GM12878 (cell line): ENCODE results near the gene VMAC. TPM values are rescaled to one million over a fixed set of nuclear protein-coding genes. Genes with fewer than 3 reads are reported as not detected.

Experiments used
- ATAC-seq: fragments of 200-7000 bp; cut with Tn5 transposase; 3 replicates; pipeline ENCODE4 v1.9.1; 2020; ENCODE audit warnings: mild to moderate bottlenecking, moderate library complexity
- BruUV-seq: library from RNA; stranded (reverse); fragments of 400-500 nt; replicated peaks from 2 replicates; lab custom pipeline; 2021; lab: Mats Ljungman, UMichigan
- CTCF ChIA-PET: fragments of 300-600 bp; sonication (Branson Sonifier 250); formaldehyde crosslinking; extraction: SDS; loops from one replicate; lab custom pipeline; 2021; ENCODE audit warnings: inconsistent platforms; lab: Yijun Ruan, JAX
- POLR2A ChIA-PET: fragments of 350-600 bp; formaldehyde crosslinking; extraction: SDS; loops from one replicate; lab custom pipeline; 2021; ENCODE audit warnings: inconsistent platforms; lab: Charles Lee
- RAD21 ChIA-PET: fragments of 300-600 bp; sonication (Branson Sonifier 250); formaldehyde crosslinking; loops from one replicate; lab custom pipeline; 2023; ENCODE audit warnings: antibody characterized with exemption; ENCODE audit not compliant: unreplicated experiment; lab: Charles Lee
- SMC1A ChIA-PET: fragments of 300-600 bp; sonication (Branson Sonifier 250); formaldehyde crosslinking; loops from one replicate; lab custom pipeline; 2023; ENCODE audit not compliant: unreplicated experiment, uncharacterized antibody; lab: Charles Lee
- DNase-seq: peaks from one replicate; pipeline ENCODE4 v3.0.0-alpha.2; 2011; ENCODE audit warnings: low read depth, low spot score
- FAIRE-seq: peaks from 3 replicates; lab custom pipeline; 2011; peaks lifted over from hg19 to GRCh38; lab: Jason Lieb, UNC
- H2AFZ ChIP-seq: 2 replicates; pipeline ENCODE4 v1.6.0; 2011; ENCODE audit warnings: low read depth, low read length, control low read depth; ENCODE audit not compliant: control insufficient read depth
- H3K27ac ChIP-seq: 2 replicates; pipeline ENCODE4 v1.5.1; 2011; ENCODE audit warnings: control low read depth; ENCODE audit not compliant: control insufficient read depth, insufficient read depth
- H3K27me3 ChIP-seq, 2 experiments: replicated peaks in 1 of 2; 2 replicates each; pipeline versions ENCODE4 v1.6.0 to v1.6.1; 2011; ENCODE audit warnings: low read length in 1 of 2; ENCODE audit not compliant: control insufficient read depth in 2 of 2, insufficient read depth in 2 of 2
- H3K36me3 ChIP-seq, 2 experiments: 2 replicates each; pipeline ENCODE4 v1.5.1; 2011; ENCODE audit warnings: low read length in 1 of 2; ENCODE audit not compliant: control insufficient read depth in 2 of 2, insufficient read depth in 2 of 2
- H3K4me1 ChIP-seq: 2 replicates; pipeline ENCODE4 v1.6.1; 2011; ENCODE audit warnings: mild to moderate bottlenecking, low read length, moderate library complexity, mixed read lengths; ENCODE audit not compliant: control insufficient read depth, insufficient read depth
- H3K4me2 ChIP-seq: 2 replicates; pipeline ENCODE4 v1.6.0; 2011; ENCODE audit warnings: control low read depth; ENCODE audit not compliant: control insufficient read depth, insufficient read depth
- H3K4me3 ChIP-seq: fragments of 200-600 bp; sonication (generic); 2 replicates; pipeline ENCODE4 v1.5.1; 2016
- H3K79me2 ChIP-seq: 2 replicates; pipeline ENCODE4 v1.6.0; 2011; ENCODE audit warnings: low read length; ENCODE audit not compliant: control insufficient read depth, insufficient read depth
- H3K9ac ChIP-seq: 2 replicates; pipeline ENCODE4 v1.8.0; 2011; ENCODE audit warnings: low read length, control low read depth, mixed read lengths; ENCODE audit not compliant: control insufficient read depth, insufficient read depth
- H3K9me3 ChIP-seq: replicated peaks from 3 replicates; pipeline ENCODE4 v1.5.1; 2011; ENCODE audit warnings: mild to moderate bottlenecking, low read length; ENCODE audit not compliant: control insufficient read depth, insufficient read depth
- H4K20me1 ChIP-seq: 2 replicates; pipeline ENCODE4 v1.6.0; 2011; ENCODE audit not compliant: control insufficient read depth, insufficient read depth
- FOXM1 ChIP-seq: IDR thresholded peaks from 2 replicates; pipeline ENCODE4 v1.6.1; 2012; ENCODE audit warnings: low read depth, mild to moderate bottlenecking, inconsistent platforms, low read length, moderate library complexity
- HDAC2 ChIP-seq: fragments of 200-600 bp; sonication (generic); IDR thresholded peaks from 2 replicates; pipeline ENCODE4 v1.6.1; 2017
- JUNB ChIP-seq: IDR thresholded peaks from 2 replicates; pipeline ENCODE4 v1.6.1; 2016; ENCODE audit warnings: antibody characterized with exemption, mild to moderate bottlenecking
- MEF2A ChIP-seq: IDR thresholded peaks from 2 replicates; pipeline ENCODE4 v1.6.1; 2011; ENCODE audit warnings: low read depth, mild to moderate bottlenecking, low read length, moderate library complexity; ENCODE audit not compliant: insufficient read depth
- MTA3 ChIP-seq: IDR thresholded peaks from 2 replicates; pipeline ENCODE4 v1.6.1; 2012; ENCODE audit warnings: low read length, inconsistent platforms, borderline replicate concordance
- SIN3A ChIP-seq: IDR thresholded peaks from 2 replicates; pipeline ENCODE4 v1.6.1; 2012; ENCODE audit warnings: low read depth, low read length, improper control_type of control experiment
- SUPT20H ChIP-seq: IDR thresholded peaks from 2 replicates; pipeline ENCODE4 v1.6.1; 2011; ENCODE audit warnings: low read depth, mild to moderate bottlenecking, low read length, moderate library complexity, borderline replicate concordance; ENCODE audit not compliant: control insufficient read depth
- TBL1XR1 ChIP-seq: IDR thresholded peaks from 2 replicates; pipeline ENCODE4 v1.6.1; 2012; ENCODE audit warnings: low read depth, low read length, improper control_type of control experiment
- TCF12 ChIP-seq: IDR thresholded peaks from 2 replicates; pipeline ENCODE4 v1.6.1; 2011; ENCODE audit warnings: low read depth, mild to moderate bottlenecking, low read length
- ZNF384 ChIP-seq: IDR thresholded peaks from 2 replicates; pipeline ENCODE4 v1.6.1; 2012; ENCODE audit warnings: low read depth, mild to moderate bottlenecking, low read length, improper control_type of control experiment, borderline replicate concordance
- WGBS: methylation state at CpG from one replicate; pipeline ENCODE4 v1.1.6; 2016; ENCODE audit warnings: low lambda C conversion rate; ENCODE audit not compliant: insufficient replicate concordance, insufficient coverage; ENCODE audit errors: missing lambda C conversion rate; 5-methylcytosine and 5-hydroxymethylcytosine counted together
- in situ Hi-C: fragments of 300-500 bp; cut with MboI; formaldehyde crosslinking; loops from 9 replicates; pipeline ENCODE4 v1.14.3; 2018; ENCODE audit warnings: mixed read lengths
- intact Hi-C: fragments of 100-400 bp; cut with micrococcal nuclease; formaldehyde crosslinking; loops from one replicate; pipeline ENCODE4 v1.14.2; 2022; ENCODE audit not compliant: unreplicated experiment
- polyA plus RNA-seq, 11 experiments: library from polyadenylated mRNA; depleted of rRNA in 4 of 11; unstranded in 6 of 11; stranded (reverse) in 5 of 11; fragments of >200 nt; fragmentation: Nextera tagmentation in 4 of 11; fragmentation: Illumina TruSeq in 1 of 11; extraction: Ambion mirVana in 4 of 11; extraction: Trizol in 1 of 11; gene quantifications; 1 replicate in 1 of 11; 2 replicates in 10 of 11; pipeline versions ENCODE4 v1.2.1 to v1.2.3, GENCODE V29; 2011 to 2016; ENCODE audit warnings: inconsistent platforms in 2 of 11, missing spikeins in 2 of 11, low read depth in 1 of 11
- total RNA-seq, 4 experiments: library from RNA; depleted of rRNA in 3 of 4; stranded (reverse); fragments of >200 nt in 3 of 4; fragmentation: Illumina TruSeq in 1 of 4; extraction: Trizol in 1 of 4; gene quantifications; 2 replicates each; pipeline versions ENCODE4 v1.2.1 to v1.2.3, GENCODE V29; 2013 to 2021
- TF ChIP-seq, protein P1 (sequence below): fragments of 450-650 bp; IDR thresholded peaks from 2 replicates; pipeline ENCODE4 v1.6.1; 2016; ENCODE audit warnings: mild to moderate bottlenecking
- TF ChIP-seq, protein P2 (sequence below): fragments of 450-650 bp; IDR thresholded peaks from 2 replicates; pipeline ENCODE4 v1.6.1; 2017; ENCODE audit warnings: mild to moderate bottlenecking, moderate library complexity
- TF ChIP-seq, protein P3 (sequence below): IDR thresholded peaks from 2 replicates; pipeline ENCODE4 v1.6.1; 2011; ENCODE audit warnings: low read depth, mild to moderate bottlenecking, low read length, moderate library complexity, borderline replicate concordance; ENCODE audit errors: extremely low read depth

The VMAC gene
- total and polyA plus RNA-seq, 10 of the 15 experiments (the other 5 are each of a cell fraction or from before 2014, with no cell fraction given): 0.18 to 6.8 (median 1.8) TPM

DNA sequence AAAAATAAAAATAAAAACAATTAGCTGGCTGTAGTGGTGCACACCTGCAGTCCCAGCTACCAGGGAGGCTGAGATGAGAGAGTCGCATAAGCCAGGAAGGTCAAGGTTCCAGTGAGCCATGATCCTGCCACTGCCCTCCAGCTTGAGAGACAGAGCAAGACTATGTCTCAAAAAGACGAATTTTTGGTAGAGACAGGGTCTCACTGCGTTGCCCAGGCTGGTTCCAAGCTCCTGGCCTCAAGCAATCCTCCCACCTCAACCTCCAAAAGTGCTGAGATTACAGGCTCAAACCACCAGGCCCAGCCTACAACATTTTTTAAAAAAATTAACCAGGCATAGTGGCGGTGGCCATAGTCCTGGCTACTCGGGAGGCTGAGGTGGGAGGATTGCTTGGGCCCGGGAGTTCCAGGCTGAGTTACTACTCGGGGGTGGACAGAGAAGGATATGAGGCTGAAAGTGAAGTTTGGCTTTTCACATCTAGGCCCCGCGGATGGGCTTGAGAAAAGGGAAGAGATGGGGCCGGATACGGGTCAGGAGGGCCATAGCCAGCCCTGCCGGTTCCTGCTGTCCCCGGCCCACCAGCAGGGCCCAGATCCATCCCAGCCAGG is 11.3 kb upstream of the VMAC start:
- DNase-seq (no peak), FAIRE-seq (no peak), ATAC-seq (no peak)
- no peaks in the 10 kb centered on the region for H3K9me3 ChIP-seq
- CTCF ChIA-PET: interaction anchor here (0.6 to 1.4 kb wide), 4 partner anchors 8 to 207 kb away, joined by 3 to 8 read pairs (median 4); partner anchors contain the start of genes NDUFA11 and NRTN
- H3K4me2 ChIP-seq: no peak overlapping the region
- no peaks in the 10 kb centered on the region; the same call in 1 of the 2 replicates for H3K79me2 ChIP-seq
- H3K9ac ChIP-seq: no peak overlapping the region
- H2AFZ ChIP-seq: no peak overlapping the region
- intact Hi-C loops (no loop called here), in situ Hi-C loops (no loop called here)
- no peak for TF ChIP-seq HDAC2
- TF ChIP-seq MEF2A: no peak
- TF ChIP-seq ZNF384: no peak
- no peak for TF ChIP-seq TCF12
- TF ChIP-seq JUNB: no peak
- TF ChIP-seq, protein P1, sequence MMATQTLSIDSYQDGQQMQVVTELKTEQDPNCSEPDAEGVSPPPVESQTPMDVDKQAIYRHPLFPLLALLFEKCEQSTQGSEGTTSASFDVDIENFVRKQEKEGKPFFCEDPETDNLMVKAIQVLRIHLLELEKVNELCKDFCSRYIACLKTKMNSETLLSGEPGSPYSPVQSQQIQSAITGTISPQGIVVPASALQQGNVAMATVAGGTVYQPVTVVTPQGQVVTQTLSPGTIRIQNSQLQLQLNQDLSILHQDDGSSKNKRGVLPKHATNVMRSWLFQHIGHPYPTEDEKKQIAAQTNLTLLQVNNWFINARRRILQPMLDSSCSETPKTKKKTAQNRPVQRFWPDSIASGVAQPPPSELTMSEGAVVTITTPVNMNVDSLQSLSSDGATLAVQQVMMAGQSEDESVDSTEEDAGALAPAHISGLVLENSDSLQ: no peak
- no peak for TF ChIP-seq SIN3A
- TF ChIP-seq, protein P2, sequence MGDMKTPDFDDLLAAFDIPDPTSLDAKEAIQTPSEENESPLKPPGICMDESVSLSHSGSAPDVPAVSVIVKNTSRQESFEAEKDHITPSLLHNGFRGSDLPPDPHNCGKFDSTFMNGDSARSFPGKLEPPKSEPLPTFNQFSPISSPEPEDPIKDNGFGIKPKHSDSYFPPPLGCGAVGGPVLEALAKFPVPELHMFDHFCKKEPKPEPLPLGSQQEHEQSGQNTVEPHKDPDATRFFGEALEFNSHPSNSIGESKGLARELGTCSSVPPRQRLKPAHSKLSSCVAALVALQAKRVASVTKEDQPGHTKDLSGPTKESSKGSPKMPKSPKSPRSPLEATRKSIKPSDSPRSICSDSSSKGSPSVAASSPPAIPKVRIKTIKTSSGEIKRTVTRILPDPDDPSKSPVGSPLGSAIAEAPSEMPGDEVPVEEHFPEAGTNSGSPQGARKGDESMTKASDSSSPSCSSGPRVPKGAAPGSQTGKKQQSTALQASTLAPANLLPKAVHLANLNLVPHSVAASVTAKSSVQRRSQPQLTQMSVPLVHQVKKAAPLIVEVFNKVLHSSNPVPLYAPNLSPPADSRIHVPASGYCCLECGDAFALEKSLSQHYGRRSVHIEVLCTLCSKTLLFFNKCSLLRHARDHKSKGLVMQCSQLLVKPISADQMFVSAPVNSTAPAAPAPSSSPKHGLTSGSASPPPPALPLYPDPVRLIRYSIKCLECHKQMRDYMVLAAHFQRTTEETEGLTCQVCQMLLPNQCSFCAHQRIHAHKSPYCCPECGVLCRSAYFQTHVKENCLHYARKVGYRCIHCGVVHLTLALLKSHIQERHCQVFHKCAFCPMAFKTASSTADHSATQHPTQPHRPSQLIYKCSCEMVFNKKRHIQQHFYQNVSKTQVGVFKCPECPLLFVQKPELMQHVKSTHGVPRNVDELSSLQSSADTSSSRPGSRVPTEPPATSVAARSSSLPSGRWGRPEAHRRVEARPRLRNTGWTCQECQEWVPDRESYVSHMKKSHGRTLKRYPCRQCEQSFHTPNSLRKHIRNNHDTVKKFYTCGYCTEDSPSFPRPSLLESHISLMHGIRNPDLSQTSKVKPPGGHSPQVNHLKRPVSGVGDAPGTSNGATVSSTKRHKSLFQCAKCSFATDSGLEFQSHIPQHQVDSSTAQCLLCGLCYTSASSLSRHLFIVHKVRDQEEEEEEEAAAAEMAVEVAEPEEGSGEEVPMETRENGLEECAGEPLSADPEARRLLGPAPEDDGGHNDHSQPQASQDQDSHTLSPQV: no peak
- no peak for TF ChIP-seq TBL1XR1
- no peak for TF ChIP-seq FOXM1
- TF ChIP-seq, protein P3, sequence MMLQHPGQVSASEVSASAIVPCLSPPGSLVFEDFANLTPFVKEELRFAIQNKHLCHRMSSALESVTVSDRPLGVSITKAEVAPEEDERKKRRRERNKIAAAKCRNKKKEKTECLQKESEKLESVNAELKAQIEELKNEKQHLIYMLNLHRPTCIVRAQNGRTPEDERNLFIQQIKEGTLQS: no peak
- no peak for TF ChIP-seq MTA3
- no peak for TF ChIP-seq SUPT20H
- no TSS peak for BruUV-seq
- peaks cover 3% of the 10 kb centered on the region; the same call in 1 of the 2 replicates for H4K20me1 ChIP-seq
- SMC1A ChIA-PET: no interaction called here
- RAD21 ChIA-PET: no interaction called here
- no peak overlapping the region for H3K27ac ChIP-seq
- no peak overlapping the region for H3K4me3 ChIP-seq
- no peaks in the 10 kb centered on the region for H3K4me1 ChIP-seq
- POLR2A ChIA-PET: interaction anchor here (0.6 to 1.0 kb wide), 2 partner anchors 10 to 75 kb away, joined by 4 read pairs; no protein-coding TSS in a partner anchor
- no peaks in the 10 kb centered on the region for H3K27me3 ChIP-seq
- H3K36me3 ChIP-seq: peaks cover 3 to 13% of the 10 kb centered on the region in 2 experiments; a peak in 3 of 4 replicates
- WGBS: 77% methylated on average over 13 of the region's 13 CpGs
